A673 (cell line): ENCODE results near the gene COBL. TPM values are rescaled to one million over a fixed set of nuclear protein-coding genes. Genes with fewer than 3 reads are reported as not detected.

ENCODE experiments used
- BruUV-seq: library from RNA; stranded (reverse); fragments of 400-500 nt; replicated peaks from 2 replicates; lab custom pipeline; 2021; lab: Mats Ljungman, UMichigan
- CTCF ChIA-PET: fragments of 300-600 bp; sonication (Branson Sonifier 250); formaldehyde crosslinking; loops from one replicate; lab custom pipeline; 2022; ENCODE audit warnings: antibody characterized with exemption; lab: Charles Lee
- POLR2A ChIA-PET: fragments of 300-600 bp; sonication (Branson Sonifier 250); formaldehyde crosslinking; loops from one replicate; lab custom pipeline; 2022; ENCODE audit warnings: antibody characterized with exemption; ENCODE audit not compliant: low non-redundant PET; lab: Charles Lee
- DNase-seq: peaks from one replicate; pipeline ENCODE4 v3.0.0-alpha.2; 2015; ENCODE audit warnings: low spot score
- H3K27ac ChIP-seq: fragments of 200-600 bp; sonication (generic); 2 replicates; pipeline ENCODE4 v1.5.1; 2016; ENCODE audit warnings: mixed run types, low read depth, mild to moderate bottlenecking, mixed read lengths, antibody characterized with exemption, low read length; ENCODE audit not compliant: poor library complexity, severe bottlenecking
- H3K27me3 ChIP-seq: fragments of 200-600 bp; sonication (generic); replicated peaks from 2 replicates; pipeline ENCODE4 v1.6.1; 2017; ENCODE audit warnings: mixed run types, low read depth, mild to moderate bottlenecking, mixed read lengths, antibody characterized with exemption, low read length; ENCODE audit not compliant: insufficient read depth, poor library complexity
- H3K36me3 ChIP-seq: fragments of 200-600 bp; sonication (generic); 2 replicates; pipeline ENCODE4 v1.6.1; 2016; ENCODE audit warnings: mixed run types, mild to moderate bottlenecking, mixed read lengths, antibody characterized with exemption, low read length; ENCODE audit not compliant: insufficient read depth, poor library complexity, severe bottlenecking
- H3K4me1 ChIP-seq: fragments of 200-600 bp; sonication (generic); 2 replicates; pipeline ENCODE4 v1.6.1; 2017; ENCODE audit warnings: mixed run types, mild to moderate bottlenecking, mixed read lengths, antibody characterized with exemption, low read length; ENCODE audit not compliant: insufficient read depth, poor library complexity, severe bottlenecking
- H3K4me3 ChIP-seq: fragments of 200-600 bp; sonication (generic); 2 replicates; pipeline ENCODE4 v1.5.1; 2016; ENCODE audit warnings: low read depth, mixed run types, mild to moderate bottlenecking, mixed read lengths, low read length; ENCODE audit not compliant: poor library complexity, severe bottlenecking
- H3K9me3 ChIP-seq: fragments of 200-600 bp; sonication (generic); 2 replicates; pipeline ENCODE4 v1.6.1; 2016; ENCODE audit warnings: mixed run types, low read depth, mild to moderate bottlenecking, mixed read lengths, antibody characterized with exemption, low read length; ENCODE audit not compliant: poor library complexity, severe bottlenecking
- EZH2 ChIP-seq: fragments of 200-600 bp; sonication (generic); IDR thresholded peaks from 2 replicates; pipeline ENCODE4 v1.6.1; 2017; ENCODE audit warnings: borderline replicate concordance, low read depth, mild to moderate bottlenecking, mixed read lengths, antibody characterized with exemption, low read length; ENCODE audit not compliant: poor library complexity, severe bottlenecking
- intact Hi-C: fragments of 100-400 bp; cut with micrococcal nuclease; formaldehyde crosslinking; loops from one replicate; pipeline ENCODE4 v1.10.0; 2022; ENCODE audit not compliant: unreplicated experiment
- total RNA-seq: library from RNA; stranded (reverse); gene quantifications from 2 replicates; pipeline ENCODE4 v1.2.3, GENCODE V29; 2021
- TF ChIP-seq, protein P1 (sequence below): fragments of 300-800, 200-600 bp; sonication (generic); conservative IDR thresholded peaks from 2 replicates; pipeline ENCODE4 v1.5.1; 2017; ENCODE audit warnings: low read depth, mild to moderate bottlenecking, antibody characterized with exemption, low read length, moderate library complexity, mixed read lengths

Gene COBL
- total RNA-seq, 1 experiment from 2014 or later: not detected

DNA sequence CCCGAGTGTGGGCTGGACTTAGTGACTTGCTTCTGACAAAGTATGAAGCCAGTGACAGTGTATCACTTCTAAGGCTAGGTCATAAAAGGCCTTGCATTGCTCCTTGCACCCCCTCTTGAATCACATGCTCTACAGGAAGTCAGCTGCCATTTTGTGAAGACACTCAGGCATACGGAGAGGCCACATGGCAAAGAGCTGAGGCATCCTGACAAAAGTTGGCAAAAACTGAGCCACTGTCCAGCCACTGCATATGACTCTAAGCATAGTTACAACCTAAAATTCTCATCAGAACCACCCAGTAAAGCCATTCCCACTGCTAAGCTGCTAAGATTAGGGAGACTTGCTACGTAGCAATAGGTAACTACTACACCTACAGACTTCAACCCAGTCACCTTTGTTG, 18.6 kb downstream of the COBL start:
- intact Hi-C loops: no loop called here
- CTCF ChIA-PET: no interaction called here
- POLR2A ChIA-PET: no interaction called here
- Histone ChIP-seq H3K9me3 (peaks cover 9% of the 10 kb centered on the region), H3K4me1 (no peaks in the 10 kb centered on the region), H3K27ac (no peak overlapping the region), H3K36me3 (no peaks in the 10 kb centered on the region), H3K4me3 (no peak overlapping the region), H3K27me3 (no peaks in the 10 kb centered on the region)
- TF ChIP-seq, protein P1, sequence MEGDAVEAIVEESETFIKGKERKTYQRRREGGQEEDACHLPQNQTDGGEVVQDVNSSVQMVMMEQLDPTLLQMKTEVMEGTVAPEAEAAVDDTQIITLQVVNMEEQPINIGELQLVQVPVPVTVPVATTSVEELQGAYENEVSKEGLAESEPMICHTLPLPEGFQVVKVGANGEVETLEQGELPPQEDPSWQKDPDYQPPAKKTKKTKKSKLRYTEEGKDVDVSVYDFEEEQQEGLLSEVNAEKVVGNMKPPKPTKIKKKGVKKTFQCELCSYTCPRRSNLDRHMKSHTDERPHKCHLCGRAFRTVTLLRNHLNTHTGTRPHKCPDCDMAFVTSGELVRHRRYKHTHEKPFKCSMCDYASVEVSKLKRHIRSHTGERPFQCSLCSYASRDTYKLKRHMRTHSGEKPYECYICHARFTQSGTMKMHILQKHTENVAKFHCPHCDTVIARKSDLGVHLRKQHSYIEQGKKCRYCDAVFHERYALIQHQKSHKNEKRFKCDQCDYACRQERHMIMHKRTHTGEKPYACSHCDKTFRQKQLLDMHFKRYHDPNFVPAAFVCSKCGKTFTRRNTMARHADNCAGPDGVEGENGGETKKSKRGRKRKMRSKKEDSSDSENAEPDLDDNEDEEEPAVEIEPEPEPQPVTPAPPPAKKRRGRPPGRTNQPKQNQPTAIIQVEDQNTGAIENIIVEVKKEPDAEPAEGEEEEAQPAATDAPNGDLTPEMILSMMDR: no peak
- no peak for TF ChIP-seq EZH2
- BruUV-seq: no TSS peak
- no peak for DNase-seq

DNA sequence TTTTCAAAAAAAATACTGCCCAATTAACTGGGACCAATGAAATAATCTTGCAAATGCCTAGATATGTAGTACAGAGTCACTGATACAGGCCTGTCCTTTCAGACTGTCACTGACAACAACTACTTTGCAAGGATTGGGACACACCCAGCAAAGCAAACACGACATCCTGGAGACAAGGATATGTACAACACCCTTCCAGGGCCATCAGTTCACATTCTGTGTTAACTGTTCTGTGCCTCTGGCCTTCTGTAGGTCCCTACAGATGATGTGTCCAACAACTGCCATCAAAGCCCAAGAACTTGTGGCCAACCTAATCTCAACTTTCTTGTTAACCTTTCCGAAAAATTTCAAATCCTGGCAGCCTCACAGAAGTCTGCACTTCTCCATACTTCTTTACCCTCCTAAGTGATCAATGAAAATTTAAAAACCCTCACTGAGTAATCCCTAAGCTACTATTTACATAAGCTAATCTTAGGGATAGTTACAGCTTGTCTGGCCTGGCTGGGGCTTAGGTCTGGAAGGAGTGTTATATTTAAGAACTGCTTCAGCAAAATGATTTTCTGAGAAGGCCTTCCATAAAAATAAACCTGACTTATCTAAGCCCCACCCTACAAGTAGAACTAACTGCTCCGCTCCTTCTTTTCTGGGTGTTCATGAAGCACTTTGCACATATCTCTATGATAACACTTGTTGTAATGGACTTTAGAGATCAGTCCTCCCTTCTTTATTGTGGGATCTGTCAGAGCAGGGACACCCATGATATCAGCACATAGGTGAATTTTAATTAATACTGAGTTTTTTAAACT, 21.0 kb downstream of the COBL start:
- TF ChIP-seq, protein P1: no peak
- TF ChIP-seq EZH2: no peak
- BruUV-seq: no TSS peak
- no peak for DNase-seq
- Histone ChIP-seq H3K27me3 (no peaks in the 10 kb centered on the region), H3K36me3 (no peaks in the 10 kb centered on the region), H3K9me3 (peaks cover 15% of the 10 kb centered on the region), H3K27ac (no peak overlapping the region), H3K4me1 (no peaks in the 10 kb centered on the region), H3K4me3 (no peak overlapping the region)
- intact Hi-C loops: no loop called here
- CTCF ChIA-PET: no interaction called here
- POLR2A ChIA-PET: no interaction called here

DNA sequence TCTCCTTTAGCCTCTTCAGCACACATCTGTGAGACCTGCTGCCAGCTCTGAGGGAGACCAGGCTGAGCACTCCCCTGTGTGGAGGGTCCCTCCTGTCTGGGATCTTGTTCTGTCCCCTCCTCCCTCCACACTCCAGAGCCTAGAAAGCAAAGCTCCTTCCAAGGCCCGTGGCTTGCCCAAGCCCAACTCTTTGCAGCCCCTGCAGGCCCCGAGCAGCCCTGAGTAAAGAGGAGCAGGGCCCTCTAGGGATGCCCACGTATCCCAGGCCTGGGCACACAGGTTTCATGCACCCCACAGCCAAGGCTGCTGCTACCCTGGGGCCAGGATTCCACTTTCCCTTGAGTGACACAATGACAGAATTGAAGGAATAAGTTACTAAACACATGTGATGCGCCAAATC, 24.0 kb downstream of the COBL start:
- Histone ChIP-seq H3K27me3 (no peaks in the 10 kb centered on the region), H3K9me3 (peaks cover 14% of the 10 kb centered on the region), H3K36me3 (no peaks in the 10 kb centered on the region), H3K4me3 (no peak overlapping the region), H3K27ac (no peak overlapping the region), H3K4me1 (no peaks in the 10 kb centered on the region)
- ChIA-PET POLR2A (no interaction called here), CTCF (no interaction called here)
- BruUV-seq: no TSS peak
- DNase-seq: no peak
- intact Hi-C loops: no loop called here
- no peak for TF ChIP-seq EZH2
- TF ChIP-seq, protein P1: no peak
